ENCODE measurements around the gene ARID3C.
"Not testable (repeated sequence)": the region's sequence is repeated elsewhere in the genome, so short reads cannot be mapped to it uniquely, and the experiment has no call there.

ARID3C gene

DNA sequence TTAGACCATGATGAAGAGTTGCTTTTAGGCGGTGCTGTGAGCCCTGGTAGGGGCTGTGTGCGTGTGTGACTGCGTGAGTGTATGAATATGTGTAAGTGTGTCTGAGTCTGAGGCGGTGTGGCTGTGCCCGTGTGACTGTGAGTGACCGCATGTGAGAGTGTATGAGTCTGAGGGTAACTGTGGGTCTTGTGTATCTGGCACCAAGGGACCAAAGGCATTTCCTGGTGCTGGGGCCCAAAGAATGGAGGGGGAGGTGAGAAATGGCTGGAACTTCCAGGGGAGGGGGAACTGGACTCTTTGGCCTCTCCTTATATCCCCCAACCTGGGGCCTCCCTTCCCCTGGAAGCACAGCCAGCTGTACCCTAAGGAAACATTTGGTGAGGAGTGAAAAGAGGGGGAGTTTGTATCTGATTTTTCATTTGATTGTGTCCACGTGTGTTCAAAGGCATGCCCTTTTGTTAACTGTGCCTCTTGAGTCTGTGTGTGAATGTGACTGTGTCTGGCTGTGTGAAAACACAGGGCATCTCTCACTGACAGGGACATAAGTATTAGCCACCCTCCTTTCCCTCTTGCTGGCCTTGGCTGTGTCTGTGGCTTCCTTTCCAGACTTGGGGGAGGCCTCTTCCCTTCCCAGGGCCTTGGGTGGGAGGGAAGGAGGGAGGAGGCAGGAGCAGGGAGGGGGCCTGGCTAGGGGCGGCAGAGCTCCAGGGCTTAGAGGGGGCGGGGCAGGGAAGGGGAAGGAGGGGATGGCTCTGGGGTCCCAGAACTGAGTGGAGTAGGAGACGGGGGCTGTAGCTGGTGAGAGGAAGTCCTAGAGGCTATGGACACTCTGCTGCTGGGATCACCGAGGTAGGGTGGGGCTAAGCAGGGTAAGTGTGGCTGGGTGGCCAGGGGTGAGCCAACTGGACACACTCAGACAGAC lies 24.5 kb upstream of the ARID3C start:
- in situ Hi-C loops (cut with MboI; ENCODE audit: low sequenced_read_pairs), result no loop called here

DNA sequence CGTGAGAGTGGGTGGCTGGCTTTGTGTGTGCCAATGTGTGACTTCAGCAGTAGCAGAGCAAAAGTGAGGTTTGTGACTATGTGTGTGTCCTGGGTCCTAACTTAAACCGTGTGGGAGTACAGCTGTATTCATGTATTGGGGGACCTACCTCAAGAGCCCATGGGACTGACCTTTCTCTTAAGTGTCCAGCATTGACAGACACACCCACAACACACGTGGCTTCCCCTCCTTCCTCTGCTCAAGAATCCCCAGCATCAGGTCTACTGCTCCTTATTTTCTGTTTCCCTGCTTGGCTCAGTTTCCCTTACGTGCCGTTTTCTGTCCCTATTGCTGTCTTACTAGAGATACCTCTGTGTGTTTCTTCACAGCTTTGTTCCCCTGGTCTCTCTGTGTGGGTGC lies 23.7 kb upstream of the ARID3C start:
- in situ Hi-C loops (cut with MboI; ENCODE audit: low sequenced_read_pairs), result no loop called here

DNA sequence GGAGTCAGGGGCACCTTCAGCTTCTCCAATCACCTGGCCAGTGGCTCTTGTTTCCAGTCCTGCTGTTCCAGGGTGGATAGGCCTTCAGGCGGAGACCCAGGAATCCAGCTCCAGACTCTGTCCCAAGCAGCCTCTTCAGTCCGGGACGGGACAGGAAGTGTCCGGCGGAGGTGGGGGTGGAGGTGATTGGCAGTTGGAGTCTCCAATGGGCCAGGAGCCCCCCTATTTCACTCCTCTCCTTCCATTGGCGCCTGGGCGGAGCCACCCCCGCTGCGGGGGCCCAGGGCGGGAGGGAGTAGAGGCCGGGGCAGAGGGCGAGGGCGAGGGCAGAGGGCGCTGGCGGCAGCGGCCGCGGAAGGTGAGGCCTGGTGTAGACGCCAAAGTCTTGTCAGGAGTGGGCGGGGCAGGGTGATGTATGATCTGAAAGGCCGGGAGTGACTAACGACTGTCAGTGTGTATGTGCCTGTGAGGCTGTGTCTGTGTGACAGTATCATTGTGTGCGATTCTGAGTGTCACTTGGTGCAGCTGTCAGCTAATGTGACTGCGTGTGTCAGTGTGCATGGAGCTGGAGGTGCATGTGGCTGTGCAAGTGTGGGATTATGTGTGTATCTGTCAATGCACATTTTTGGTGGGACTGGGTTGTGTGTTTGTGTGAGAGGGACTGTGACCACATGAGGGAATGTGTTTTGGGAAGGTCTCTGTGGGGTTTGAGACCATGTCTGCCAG lies 23.2 kb upstream of the ARID3C start, which contains the start of gene IL11RA:
TSS of gene IL11RA (plus strand) at position 310 of the 726 bp plus-strand sequence. CDS start 3,033 bp downstream, outside the sequence.
- in situ Hi-C loops (cut with MboI; ENCODE audit: low sequenced_read_pairs), result no loop called here

DNA sequence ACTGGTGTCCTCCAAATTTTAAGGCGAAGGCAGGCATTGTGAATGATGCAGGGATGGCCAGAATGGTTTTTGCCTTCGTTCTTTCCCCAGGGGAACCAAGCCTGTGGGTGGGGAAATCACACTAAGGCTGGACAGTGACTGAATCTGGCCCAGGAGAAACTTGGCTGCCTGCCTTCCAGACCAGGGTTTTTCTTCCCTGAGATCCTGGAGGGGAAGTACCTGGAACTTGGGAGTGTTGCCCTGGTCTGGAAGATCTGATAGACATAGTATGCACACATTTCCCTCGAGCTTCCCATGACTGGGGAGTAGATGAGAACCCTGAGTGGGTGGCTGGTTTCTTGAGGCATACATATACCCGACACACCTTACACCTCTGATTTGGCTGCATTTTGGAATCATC lies 22.5 kb upstream of the ARID3C start:
- in situ Hi-C loops (cut with MboI; ENCODE audit: low sequenced_read_pairs), result no loop called here

DNA sequence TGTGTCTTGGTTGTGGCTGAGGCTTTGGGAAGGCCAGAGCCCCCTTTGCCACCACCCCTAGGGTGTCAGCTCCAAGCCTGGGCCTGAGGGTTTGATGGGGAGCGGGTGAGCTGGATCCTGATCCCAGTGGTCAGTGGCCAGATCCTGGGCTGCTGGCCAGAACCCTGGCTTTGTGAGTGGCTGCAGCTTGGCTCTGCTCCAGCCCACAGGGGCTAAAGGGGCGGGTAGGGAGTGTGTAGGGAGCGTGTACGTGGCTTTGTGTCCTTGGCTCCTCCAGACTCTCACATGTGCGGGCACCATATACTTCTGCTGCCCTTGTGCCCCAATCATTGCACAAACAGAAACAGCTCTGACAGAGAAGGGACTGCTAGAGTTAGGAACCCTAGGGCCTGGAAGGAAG lies 21.9 kb upstream of the ARID3C start:
- in situ Hi-C loops (cut with MboI; ENCODE audit: low sequenced_read_pairs), result no loop called here

DNA sequence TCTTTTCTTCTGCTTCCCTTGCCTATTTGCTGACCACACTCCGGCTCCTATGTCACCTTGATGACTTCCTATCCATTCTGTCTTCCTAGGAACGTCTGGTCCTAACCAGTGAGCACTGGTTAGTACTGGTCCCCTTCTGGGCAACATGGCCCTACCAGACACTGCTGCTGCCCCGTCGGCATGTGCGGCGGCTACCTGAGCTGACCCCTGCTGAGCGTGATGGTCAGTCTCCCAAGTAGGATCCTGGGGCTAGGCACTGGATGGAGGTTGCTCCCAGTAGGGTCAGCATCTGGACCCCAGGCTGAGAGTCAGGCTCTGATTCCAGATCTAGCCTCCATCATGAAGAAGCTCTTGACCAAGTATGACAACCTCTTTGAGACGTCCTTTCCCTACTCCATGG lies 19.8 kb upstream of the ARID3C start:
- in situ Hi-C loops (cut with MboI; ENCODE audit: low sequenced_read_pairs), result no loop called here

DNA sequence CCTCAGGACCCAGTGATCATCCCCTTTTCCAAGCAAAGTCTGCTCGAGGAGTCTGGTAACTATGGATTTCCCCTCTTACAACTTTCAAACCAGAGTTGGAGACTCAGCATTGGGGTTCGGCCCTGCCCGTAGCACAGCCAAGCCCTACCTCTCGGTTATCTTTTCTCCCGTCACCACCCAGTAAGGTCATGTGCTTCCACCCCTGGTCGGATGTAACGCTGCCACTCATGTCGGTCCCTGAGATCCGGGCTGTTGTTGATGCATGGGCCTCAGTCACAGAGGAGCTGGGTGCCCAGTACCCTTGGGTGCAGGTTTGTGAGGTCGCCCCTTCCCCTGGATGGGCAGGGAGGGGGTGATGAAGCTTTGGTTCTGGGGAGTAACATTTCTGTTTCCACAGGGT lies 18.8 kb upstream of the ARID3C start:
- in situ Hi-C loops (cut with MboI; ENCODE audit: low sequenced_read_pairs), result no loop called here

DNA sequence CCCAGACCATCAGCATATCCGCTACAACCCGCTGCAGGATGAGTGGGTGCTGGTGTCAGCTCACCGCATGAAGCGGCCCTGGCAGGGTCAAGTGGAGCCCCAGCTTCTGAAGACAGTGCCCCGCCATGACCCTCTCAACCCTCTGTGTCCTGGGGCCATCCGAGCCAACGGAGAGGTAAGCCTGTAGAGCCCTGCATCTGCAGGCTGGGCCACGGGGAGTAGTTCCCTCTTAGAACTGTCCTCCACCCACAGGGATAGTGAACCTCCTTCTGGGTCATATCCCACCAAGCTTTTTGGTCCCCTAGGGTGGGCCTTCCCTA lies 18.2 kb upstream of the ARID3C start:
- in situ Hi-C loops (cut with MboI; ENCODE audit: low sequenced_read_pairs), result no loop called here

DNA sequence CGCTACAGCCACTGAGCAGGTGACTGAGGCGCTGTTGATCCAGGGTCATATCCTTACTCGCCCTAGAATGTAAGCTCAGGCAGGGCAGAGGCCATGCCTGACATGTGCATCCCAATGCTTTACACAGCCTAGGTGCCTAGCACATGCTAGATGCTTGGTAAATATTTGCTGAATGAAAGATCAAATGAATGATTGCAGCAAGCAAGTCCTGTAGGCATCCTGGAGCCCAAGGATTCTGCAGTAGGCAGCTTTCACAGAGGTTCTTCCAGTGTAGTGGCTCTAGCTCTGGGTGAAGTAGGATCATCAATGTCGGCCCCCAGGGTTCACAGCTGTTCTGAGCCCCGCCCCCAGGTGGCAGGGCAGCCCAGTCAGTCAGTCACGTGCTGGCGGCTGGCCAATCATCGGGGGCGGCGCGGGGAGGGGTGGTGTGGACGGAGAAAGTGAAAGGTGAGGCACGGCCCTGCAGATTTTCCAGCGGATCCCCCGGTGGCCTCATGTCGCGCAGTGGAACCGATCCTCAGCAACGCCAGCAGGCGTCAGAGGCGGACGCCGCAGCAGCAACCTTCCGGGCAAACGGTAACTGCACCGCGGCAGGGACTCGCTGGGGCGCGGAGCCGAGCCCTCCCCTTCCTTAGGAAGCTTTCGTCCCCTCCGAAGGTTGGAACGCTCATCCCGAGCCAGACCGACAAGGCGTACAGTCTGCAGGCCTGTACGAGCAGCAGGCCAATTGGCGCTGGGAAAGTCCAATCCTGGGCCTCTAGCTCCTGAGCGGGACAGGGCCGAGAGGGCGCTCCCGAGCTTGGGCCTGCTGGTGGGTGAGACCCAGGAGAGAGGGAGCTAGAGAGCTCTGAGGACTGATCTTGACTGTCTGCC lies 17.6 kb upstream of the ARID3C start, which contains the start of gene GALT:
TSS of gene GALT (plus strand) at position 465 of the 873 bp plus-strand sequence. CDS start at position 495, 30 bp downstream.
- in situ Hi-C loops (cut with MboI; ENCODE audit: low sequenced_read_pairs), result no loop called here

DNA sequence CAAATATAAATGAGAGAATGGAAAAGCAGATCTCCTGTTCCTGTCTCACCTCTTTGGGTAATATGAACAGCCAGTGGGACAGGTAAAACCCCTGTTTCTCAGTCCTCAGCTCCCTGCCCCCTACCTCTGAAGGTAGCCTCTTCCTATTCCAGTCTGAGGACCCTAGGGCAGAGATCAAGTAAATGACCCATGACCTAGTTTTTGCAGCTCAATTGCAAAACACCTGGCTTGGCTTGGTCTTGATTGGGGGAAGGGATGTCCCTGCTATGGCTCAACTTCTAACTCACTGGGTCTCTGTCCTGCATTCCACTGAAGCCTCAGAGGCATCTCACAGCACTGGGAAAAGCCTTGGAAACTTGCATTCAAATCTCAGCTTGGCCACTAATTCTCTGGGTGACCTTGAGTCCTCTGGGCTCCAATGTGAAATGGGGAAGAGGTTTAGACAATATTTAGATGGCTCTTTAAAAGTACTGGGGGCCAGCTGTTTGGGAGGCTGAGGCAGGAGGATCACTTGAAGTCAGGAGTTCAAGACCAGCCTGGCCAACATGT lies 16.0 kb upstream of the ARID3C start:
- in situ Hi-C loops (cut with MboI; ENCODE audit: low sequenced_read_pairs), result no loop called here

DNA sequence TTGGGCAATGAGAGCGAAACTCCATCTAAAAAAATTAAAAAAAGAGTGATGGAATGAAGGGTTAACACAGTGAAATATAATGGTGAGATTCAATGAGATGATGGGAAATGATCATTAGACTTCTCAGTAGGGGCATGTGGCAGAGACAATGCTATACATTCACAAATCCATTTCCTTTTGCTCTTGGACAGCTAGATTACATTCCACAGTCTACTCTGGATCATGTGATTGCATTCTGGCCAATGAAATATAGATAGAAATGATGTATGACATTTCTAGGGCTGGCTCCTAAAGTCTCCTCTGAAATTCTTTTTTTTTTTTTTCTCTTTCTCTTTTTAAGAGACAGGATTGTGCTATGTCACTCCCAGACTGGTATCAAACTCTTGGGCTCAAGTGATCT lies 13.8 kb upstream of the ARID3C start:
- in situ Hi-C loops (cut with MboI; ENCODE audit: low sequenced_read_pairs), result no loop called here

DNA sequence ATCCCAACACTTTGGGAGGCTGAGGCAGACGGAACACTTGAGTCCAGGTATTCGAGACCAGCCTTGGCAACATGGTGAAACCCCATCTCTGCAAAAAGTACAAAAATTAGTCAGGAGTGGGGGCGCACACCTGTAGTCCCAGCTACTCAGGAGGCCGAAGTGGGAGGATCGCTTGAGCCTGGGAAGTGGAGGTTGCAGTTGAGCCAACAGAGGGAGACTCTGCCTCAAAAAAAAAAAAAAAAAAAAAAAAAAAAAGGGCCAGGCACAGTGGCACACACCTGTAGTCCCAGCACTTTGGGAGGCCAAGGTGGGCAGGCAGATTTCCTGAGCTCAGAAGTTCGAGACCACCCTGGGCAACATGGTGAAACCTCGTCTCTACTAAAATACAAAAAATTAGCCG lies 10.5 kb upstream of the ARID3C start:
- in situ Hi-C loops (cut with MboI; ENCODE audit: low sequenced_read_pairs), result not testable (repeated sequence)

DNA sequence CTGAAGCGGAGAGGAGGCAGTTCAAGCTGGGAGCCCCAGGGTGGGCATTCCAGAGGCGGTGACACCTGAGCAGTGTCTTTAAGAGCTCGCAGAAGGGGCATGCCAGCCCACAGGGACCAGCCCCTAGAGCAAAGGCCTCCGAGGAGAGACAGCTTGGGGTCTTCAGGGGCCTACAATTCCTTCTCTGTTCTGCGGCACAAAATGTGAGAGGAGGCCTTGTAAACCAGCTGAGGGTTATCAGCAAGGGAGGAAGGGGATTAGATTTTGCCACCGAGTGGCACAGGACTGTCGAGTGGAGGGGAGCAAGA lies 9.2 kb upstream of the ARID3C start:
- in situ Hi-C loops (cut with MboI; ENCODE audit: low sequenced_read_pairs), result no loop called here

DNA sequence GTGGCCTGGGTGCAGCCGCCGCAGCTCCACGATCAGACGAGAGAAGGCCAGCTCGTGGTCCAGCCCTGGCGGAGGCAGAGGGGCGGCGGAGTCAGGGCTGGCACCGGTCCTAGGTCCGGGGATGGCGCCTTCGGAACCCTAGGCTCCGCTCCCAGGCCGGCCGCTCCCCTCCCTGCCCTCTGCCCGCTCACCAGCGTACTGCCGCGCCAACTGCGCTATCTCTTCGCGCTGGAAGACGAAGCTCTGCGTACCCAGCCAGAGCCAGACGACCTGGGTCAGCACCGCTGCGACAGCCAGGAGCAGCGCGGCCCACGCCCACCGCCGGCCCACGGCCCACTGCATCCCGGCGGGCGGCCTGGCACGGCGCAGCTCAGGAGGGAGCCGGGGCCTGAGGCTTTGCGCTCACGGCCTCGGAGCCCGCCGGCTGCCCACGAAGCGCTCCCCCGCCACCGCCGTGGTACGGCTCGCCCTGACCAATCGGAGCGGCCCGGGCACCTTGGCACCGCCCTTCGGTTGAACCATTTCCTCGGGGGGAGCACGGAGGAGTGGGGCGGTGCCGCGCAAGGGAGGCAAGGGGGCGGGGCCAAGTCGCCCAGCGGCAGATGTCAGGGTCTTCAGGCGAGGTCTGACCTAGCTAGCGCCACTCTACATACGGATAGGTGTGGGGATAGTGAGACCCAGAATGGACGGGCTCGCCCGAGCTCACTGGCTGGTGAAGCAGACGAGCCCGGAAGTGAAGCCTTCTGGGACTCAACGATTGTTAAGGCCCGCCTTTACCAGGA lies 8.7 kb upstream of the ARID3C start, which contains the start of gene SIGMAR1:
TSS of gene SIGMAR1 (minus strand) at position 432 of the 782 bp plus-strand sequence. CDS start at position 342, 90 bp downstream.
- in situ Hi-C loops (cut with MboI; ENCODE audit: low sequenced_read_pairs), result no loop called here

DNA sequence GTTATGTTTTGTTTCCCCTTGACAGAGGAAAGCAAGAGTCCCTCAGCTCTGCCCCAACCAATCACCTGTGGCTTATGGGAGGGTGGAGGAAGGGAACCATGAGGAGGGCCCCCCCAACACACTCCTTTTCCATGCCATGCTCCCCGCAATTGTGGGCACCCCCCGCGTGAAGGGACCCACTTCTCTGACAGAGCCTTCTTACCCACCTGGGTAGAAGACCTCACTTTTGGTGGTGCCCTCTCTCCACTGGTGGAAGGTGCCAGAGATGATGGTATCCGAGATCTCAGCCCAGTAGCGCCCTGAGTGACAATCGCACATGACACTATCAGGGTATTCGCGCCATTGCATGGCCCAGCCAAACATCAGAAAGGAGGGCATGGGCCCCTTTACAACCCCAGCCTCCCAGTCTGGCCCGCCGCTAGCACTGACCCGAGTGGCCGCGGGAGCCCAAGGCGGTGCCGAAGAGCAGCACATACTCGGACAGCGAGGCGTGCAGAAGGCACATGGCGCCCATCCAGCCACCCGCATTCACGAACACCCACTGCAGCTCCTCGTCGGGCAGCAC lies 8.0 kb upstream of the ARID3C start:
- in situ Hi-C loops (cut with MboI; ENCODE audit: low sequenced_read_pairs), result no loop called here

DNA sequence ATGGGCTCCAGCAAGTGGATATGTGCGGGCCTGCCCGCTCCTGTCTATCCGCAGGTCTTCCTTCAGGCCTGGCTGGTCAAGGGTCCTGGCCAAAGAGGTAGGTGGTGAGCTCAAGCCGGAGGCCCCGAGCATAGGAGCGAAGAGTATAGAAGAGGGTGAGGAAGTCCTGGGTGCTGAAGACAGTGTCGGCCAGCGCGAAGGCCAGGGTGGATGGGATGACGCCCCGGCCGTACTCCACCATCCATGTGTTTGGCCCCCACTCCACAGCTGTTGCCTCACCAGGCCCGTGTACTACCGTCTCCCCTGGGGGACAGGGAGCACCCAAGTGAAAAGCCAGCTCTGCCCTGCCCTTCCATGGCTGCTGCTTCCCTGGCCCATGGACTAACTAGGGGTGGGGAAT lies 6.7 kb upstream of the ARID3C start:
- in situ Hi-C loops (cut with MboI; ENCODE audit: low sequenced_read_pairs), result no loop called here

DNA sequence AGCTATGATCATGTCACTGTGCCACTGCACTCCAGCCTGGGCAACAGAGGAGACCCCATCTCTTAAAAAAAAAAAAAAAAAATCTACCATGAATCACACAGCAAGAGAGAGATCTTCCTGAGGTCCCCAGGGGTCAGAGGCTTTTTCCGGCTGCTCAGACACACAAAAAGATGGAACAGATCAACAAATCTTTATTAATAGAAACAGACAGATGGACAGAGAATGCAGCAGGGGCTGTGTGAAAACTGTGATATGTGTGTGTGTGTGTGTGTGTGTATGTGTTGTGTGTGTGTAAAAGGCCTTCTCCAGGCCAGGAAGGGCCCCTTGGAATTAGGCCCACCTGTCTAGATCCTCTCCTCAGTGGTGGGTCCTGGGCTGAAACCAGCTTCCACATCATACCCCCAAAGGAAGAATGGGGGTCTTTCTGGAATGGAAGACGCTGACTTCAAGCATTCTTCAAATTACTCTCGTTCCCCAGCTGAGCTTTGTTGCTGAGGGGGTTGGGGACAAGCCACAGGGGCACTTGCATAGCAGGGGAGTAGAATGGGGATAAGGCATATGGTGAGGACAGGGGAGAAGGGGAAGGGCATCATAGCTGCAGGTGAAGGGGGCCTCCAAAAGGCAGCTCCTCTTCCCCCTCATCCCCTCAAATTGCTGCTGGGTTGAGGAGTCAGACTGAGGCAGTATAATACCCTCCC lies 5.8 kb upstream of the ARID3C start:
- in situ Hi-C loops (cut with MboI; ENCODE audit: low sequenced_read_pairs), result no loop called here

DNA sequence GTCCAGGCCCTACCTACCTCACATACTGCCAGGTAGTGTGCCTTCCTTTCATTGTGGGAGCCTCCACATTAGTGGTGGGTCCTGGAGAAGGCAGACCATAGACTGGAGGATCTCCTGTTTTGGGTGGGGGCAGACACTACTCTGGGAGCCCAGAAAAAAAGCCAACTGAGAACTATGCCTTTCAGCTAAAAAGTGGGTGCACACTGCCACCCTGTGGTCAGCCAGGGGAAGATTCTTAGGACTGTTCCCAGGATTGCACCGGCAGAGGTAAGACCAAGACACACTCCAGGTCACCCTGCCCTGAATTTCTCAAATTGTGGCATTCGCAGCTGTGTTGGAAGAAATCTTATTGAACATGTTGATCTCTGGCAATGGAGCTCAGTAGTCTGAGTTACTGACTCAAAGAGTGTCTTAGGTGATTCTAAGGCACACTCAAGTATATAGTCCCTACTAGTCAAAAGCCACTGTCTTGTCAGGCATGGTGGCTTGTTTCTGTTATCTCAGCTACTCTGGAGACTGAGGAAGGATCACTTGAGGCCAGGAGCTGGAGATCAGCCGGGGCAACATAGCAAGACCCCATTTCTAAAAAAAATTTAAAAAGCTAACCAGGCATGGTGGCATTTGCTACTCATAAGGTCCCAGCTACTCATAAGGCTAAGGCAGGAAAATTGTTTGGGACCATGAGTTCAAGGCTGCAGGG lies 5.1 kb upstream of the ARID3C start:
- in situ Hi-C loops (cut with MboI; ENCODE audit: low sequenced_read_pairs), result no loop called here

DNA sequence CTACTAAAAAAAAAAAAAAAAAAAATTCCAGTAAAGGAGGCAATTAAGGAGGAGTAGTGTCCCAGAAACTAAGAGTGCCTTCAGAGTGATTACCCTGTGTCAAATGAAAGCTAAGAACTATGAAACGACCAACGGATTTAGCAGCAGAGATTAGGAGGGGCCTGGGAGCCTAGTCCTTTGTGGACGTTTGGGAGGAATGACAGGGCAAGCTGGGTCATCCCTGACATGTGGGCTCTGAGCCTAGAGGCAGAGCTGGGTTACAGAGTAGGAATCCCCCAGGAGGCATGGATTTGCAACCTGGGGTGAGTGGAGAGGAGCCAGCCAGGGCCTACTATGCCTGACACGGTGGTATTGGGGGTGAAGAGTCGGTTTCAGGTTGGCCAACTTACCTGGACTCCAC lies 4.3 kb upstream of the ARID3C start:
- in situ Hi-C loops (cut with MboI; ENCODE audit: low sequenced_read_pairs), result no loop called here
